WTC11 (cell line): ENCODE measurements around the gene RRAS. TPM values are rescaled to one million over a fixed set of nuclear protein-coding genes. Genes with fewer than 3 reads are reported as not detected.

ENCODE experiments used
- ARID4B ChIP-seq: sonication (generic); formaldehyde crosslinking; IDR thresholded peaks from 2 replicates; pipeline ENCODE4 v1.8.0; 2023; ENCODE audit warnings: missing genetic modification reagents, mild to moderate bottlenecking, borderline replicate concordance
- ATF6 ChIP-seq: sonication (generic); formaldehyde crosslinking; IDR thresholded peaks from 2 replicates; pipeline ENCODE4 v1.8.1; 2023; ENCODE audit warnings: mild to moderate bottlenecking, missing genetic modification reagents
- CBFB ChIP-seq: sonication (generic); formaldehyde crosslinking; IDR thresholded peaks from 2 replicates; pipeline ENCODE4 v1.8.1; 2022; ENCODE audit warnings: mild to moderate bottlenecking, low read depth, missing genetic modification reagents
- ERG ChIP-seq: fragments of 250-450 bp; sonication (Bioruptor Pico); IDR thresholded peaks from 2 replicates; pipeline ENCODE4 v1.8.0; 2021; ENCODE audit warnings: mild to moderate bottlenecking
- FOXK1 ChIP-seq: sonication (generic); formaldehyde crosslinking; IDR thresholded peaks from 2 replicates; pipeline ENCODE4 v1.8.0; 2022; ENCODE audit warnings: mild to moderate bottlenecking, moderate library complexity, missing genetic modification reagents
- GABPB1 ChIP-seq: sonication (generic); formaldehyde crosslinking; IDR thresholded peaks from 2 replicates; pipeline ENCODE4 v1.8.1; 2023; ENCODE audit warnings: mild to moderate bottlenecking, missing genetic modification reagents
- GTF2I ChIP-seq: fragments of 250-450 bp; sonication (Bioruptor Pico); conservative IDR thresholded peaks from 2 replicates; pipeline ENCODE4 v1.4.0; 2021; ENCODE audit warnings: mild to moderate bottlenecking
- HMGA2 ChIP-seq: fragments of 250-450 bp; sonication (Bioruptor Pico); IDR thresholded peaks from 2 replicates; pipeline ENCODE4 v1.4.0; 2021; ENCODE audit warnings: mild to moderate bottlenecking, moderate library complexity
- JUN ChIP-seq: sonication (generic); formaldehyde crosslinking; IDR thresholded peaks from 2 replicates; pipeline ENCODE4 v1.8.0; 2023; ENCODE audit warnings: mild to moderate bottlenecking, missing genetic modification reagents
- MLX ChIP-seq: sonication (generic); formaldehyde crosslinking; IDR thresholded peaks from 2 replicates; pipeline ENCODE4 v1.8.1; 2023; ENCODE audit warnings: mild to moderate bottlenecking, missing genetic modification reagents, moderate library complexity
- MYBL2 ChIP-seq: sonication (generic); formaldehyde crosslinking; IDR thresholded peaks from 2 replicates; pipeline ENCODE4 v1.8.1; 2023; ENCODE audit warnings: mild to moderate bottlenecking, moderate library complexity, missing genetic modification reagents
- NR2C2 ChIP-seq: sonication (generic); formaldehyde crosslinking; IDR thresholded peaks from 2 replicates; pipeline ENCODE4 v1.8.0; 2022; ENCODE audit warnings: mild to moderate bottlenecking, missing genetic modification reagents
- PRDM15 ChIP-seq: sonication (generic); formaldehyde crosslinking; IDR thresholded peaks from 2 replicates; pipeline ENCODE4 v1.8.0; 2022; ENCODE audit warnings: missing genetic modification reagents
- SOX15 ChIP-seq: fragments of 250-450 bp; sonication (Bioruptor Pico); IDR thresholded peaks from 2 replicates; pipeline ENCODE4 v1.9.0; 2021; ENCODE audit warnings: mild to moderate bottlenecking
- SP1 ChIP-seq: sonication (generic); formaldehyde crosslinking; conservative IDR thresholded peaks from 2 replicates; pipeline ENCODE4 v1.8.1; 2022; ENCODE audit warnings: missing genetic modification reagents
- TCF7 ChIP-seq: sonication (generic); formaldehyde crosslinking; IDR thresholded peaks from 2 replicates; pipeline ENCODE4 v1.8.0; 2022; ENCODE audit warnings: mild to moderate bottlenecking, low read depth, missing genetic modification reagents, moderate library complexity
- USF1 ChIP-seq: sonication (generic); formaldehyde crosslinking; IDR thresholded peaks from 2 replicates; pipeline ENCODE4 v1.8.0; 2022; ENCODE audit warnings: mild to moderate bottlenecking, missing genetic modification reagents
- ZNF138 ChIP-seq: sonication (generic); formaldehyde crosslinking; conservative IDR thresholded peaks from 2 replicates; pipeline ENCODE4 v1.8.1; 2022; ENCODE audit warnings: mild to moderate bottlenecking, moderate library complexity, missing genetic modification reagents
- ZNF396 ChIP-seq: fragments of 250-450 bp; sonication (Bioruptor Pico); IDR thresholded peaks from 2 replicates; pipeline ENCODE4 v1.8.0; 2021; ENCODE audit warnings: mild to moderate bottlenecking, moderate library complexity, borderline replicate concordance
- ZNF512 ChIP-seq: sonication (generic); formaldehyde crosslinking; IDR thresholded peaks from 2 replicates; pipeline ENCODE4 v1.8.1; 2022; ENCODE audit warnings: missing genetic modification reagents, borderline replicate concordance
- ZSCAN18 ChIP-seq: fragments of 250-450 bp; sonication (Bioruptor Pico); IDR thresholded peaks from 2 replicates; pipeline ENCODE4 v2.1.2; 2022; ENCODE audit warnings: mild to moderate bottlenecking, moderate library complexity
- total RNA-seq: library from RNA; stranded (reverse); gene quantifications from 3 replicates; pipeline ENCODE4 v1.2.3, GENCODE V29; 2021

The RRAS gene
- total RNA-seq, 1 experiment from 2014 or later = 11.4 TPM

- TF ChIP-seq PRDM15 = peak; percentile 69
- no peak for TF ChIP-seq SOX15 (CRISPR knock-in tag)
- peak; percentile 62; the same call in 1 of the 2 replicates for TF ChIP-seq FOXK1 (CRISPR knock-in tag)
- no peak for TF ChIP-seq CBFB
- TF ChIP-seq MLX (CRISPR knock-in tag) = peak; percentile 60; the same call in 1 of the 2 replicates
- TF ChIP-seq HMGA2 (CRISPR knock-in tag) = no peak
- TF ChIP-seq ATF6 (CRISPR knock-in tag) = no peak
- peak; percentile 37; the same call in 1 of the 2 replicates for TF ChIP-seq GABPB1 (CRISPR knock-in tag)
- no peak for TF ChIP-seq ZSCAN18 (CRISPR knock-in tag)
- no peak; the same call in 1 of the 2 replicates for TF ChIP-seq USF1 (CRISPR knock-in tag)
- no peak for TF ChIP-seq ZNF512 (CRISPR knock-in tag)
- TF ChIP-seq ERG (CRISPR knock-in tag) = no peak
- TF ChIP-seq MYBL2 = peak; percentile 46; the same call in 1 of the 2 replicates
- no peak for TF ChIP-seq NR2C2 (CRISPR knock-in tag)
- TF ChIP-seq ARID4B (CRISPR knock-in tag) = peak; percentile 88
- TF ChIP-seq ZNF138 (CRISPR knock-in tag) = no peak
- no peak for TF ChIP-seq GTF2I (CRISPR knock-in tag)
- peak; percentile 87 for TF ChIP-seq SP1 (CRISPR knock-in tag)
- no peak for TF ChIP-seq TCF7 (CRISPR knock-in tag)
- no peak for TF ChIP-seq ZNF396
- 0 out of 2 replicates have a peak, but pooled peaks have one; percentile 18 for TF ChIP-seq JUN (CRISPR knock-in tag)
Observed at GRCh38 chr19:49664171-49665035, 24.5 kb upstream of the RRAS start (continued).
